A549 (cell line): ENCODE measurements around the gene CGN.

Experiments
- CEBPB ChIP-seq, 2 experiments: fragments of >200 bp in 1 of 2; sonication (Bioruptor Twin) in 1 of 2; formaldehyde crosslinking in 1 of 2; IDR thresholded peaks; 2 replicates each; pipeline ENCODE4 v1.6.1; 2012 to 2016
- CTCF ChIP-seq: fragments of >200 bp; sonication (Bioruptor Twin); formaldehyde crosslinking; IDR thresholded peaks from 3 replicates; pipeline ENCODE4 v1.5.1; 2016
- EP300 ChIP-seq, 2 experiments: fragments of >200 bp; sonication (Bioruptor Twin); formaldehyde crosslinking; IDR thresholded peaks; 2 replicates in 1 of 2; 3 replicates in 1 of 2; pipeline ENCODE4 v1.6.1; 2016 to 2017
- HOXA7 ChIP-seq: fragments of 250-450 bp; sonication (Bioruptor Pico); IDR thresholded peaks from 2 replicates; pipeline ENCODE4 v1.5.0; 2020; ENCODE audit warnings: mild to moderate bottlenecking, moderate library complexity
- RAD21 ChIP-seq, 2 experiments: fragments of >200 bp in 1 of 2; sonication (Bioruptor Twin) in 1 of 2; formaldehyde crosslinking in 1 of 2; IDR thresholded peaks in 1 of 2; conservative IDR thresholded peaks in 1 of 2; 2 replicates in 1 of 2; 3 replicates in 1 of 2; pipeline ENCODE4 v1.6.1; 2012 to 2018; ENCODE audit warnings: inconsistent platforms in 1 of 2
- RARB ChIP-seq: fragments of 250-450 bp; sonication (Bioruptor Pico); IDR thresholded peaks from 2 replicates; pipeline ENCODE4 v1.8.0; 2021; ENCODE audit warnings: mild to moderate bottlenecking, moderate library complexity
- RCOR1 ChIP-seq: fragments of 150-350 bp; IDR thresholded peaks from 2 replicates; pipeline ENCODE4 v1.6.1; 2014; ENCODE audit warnings: antibody characterized with exemption, low read length, low read depth
- USF2 ChIP-seq: fragments of 450-650 bp; IDR thresholded peaks from 2 replicates; pipeline ENCODE4 v1.6.1; 2014; ENCODE audit warnings: antibody characterized with exemption

- TF ChIP-seq RCOR1 (no peak), CTCF (no peak), USF2 (no peak), RAD21 (conservative IDR thresholded peaks at IDR 0.05 in 1 of 2, IDR thresholded peaks at IDR 0.05 in 1 of 2) (no peak), EP300 (IDR thresholded peaks at IDR 0.05) (no peak), HOXA7 (CRISPR knock-in tag) (no peak), CEBPB (IDR thresholded peaks at IDR 0.05) (no peak), RARB (no peak)
These were observed 70.3 kb downstream of the CGN start for GRCh38 chr1:151581451-151581850.
